NCI-H146 (cell line): ENCODE measurements around the gene SCLY.

Source experiments
- DNase-seq: peaks from one replicate; lab custom pipeline; 2025; lab: John Stamatoyannopoulos, UW

The SCLY gene

DNA sequence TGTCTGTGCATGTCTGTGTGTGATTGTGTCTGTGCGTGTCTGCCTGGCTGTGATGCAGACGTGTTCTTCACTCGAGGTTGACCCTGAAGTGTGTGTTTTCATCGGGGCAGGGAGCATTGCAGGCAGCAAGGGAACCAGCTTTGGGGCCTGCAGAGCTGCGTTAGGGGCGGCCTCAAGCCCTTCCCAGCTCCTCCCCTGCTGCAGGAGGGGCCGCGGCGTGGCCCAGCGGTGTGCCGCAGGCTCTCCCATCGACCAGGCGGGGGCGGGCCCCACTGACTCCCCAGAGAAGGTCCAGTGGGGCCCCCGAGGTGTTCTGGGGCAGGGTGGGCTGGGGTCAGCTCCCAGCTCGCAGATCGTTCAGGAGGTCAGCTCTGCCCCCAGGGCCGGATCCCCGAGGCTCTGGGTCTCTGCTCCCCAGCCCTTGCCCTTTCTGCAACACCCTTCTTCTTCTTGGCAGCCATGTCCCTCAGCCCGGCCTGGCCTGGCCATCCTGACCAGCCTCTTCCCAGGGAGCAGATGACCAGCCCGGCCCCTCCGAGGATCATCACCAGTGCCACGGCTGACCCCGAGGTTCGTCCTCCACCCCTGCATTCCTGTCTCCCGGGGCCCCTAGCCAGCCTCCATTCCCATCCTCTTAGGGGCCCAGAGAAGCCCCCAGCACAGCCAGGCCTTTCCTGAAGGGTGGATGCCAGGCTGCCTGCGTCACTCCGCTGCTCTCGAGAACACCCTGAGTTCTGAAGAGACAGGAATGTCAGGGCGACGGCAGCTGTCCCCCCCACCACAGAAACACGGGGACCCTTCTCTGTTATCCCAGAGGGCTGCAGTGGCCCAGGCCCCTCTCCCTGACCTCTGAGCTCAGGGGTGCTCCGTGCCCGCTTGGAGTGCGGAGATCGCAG lies 66.6 kb downstream of the SCLY start:
- DNase-seq: peak; percentile 42

DNA sequence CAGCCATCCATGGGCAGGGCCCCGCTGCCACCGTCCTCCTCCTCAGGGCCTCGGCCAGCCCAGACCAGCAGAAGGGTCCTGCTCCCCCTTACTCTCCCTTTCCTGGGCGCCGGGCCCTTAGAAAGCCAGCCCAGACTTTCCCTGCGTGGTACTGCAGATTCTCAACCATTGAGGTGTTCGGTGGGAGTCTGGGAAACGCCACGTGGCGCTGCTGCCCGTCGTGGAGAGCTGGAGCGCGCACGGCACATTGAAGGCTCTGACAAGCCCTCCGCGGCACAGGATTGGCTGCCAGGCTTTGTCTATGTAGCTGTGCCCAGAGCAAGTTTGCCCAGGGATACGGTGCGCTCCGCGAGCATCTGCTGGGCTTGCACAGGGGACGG lies 67.2 kb downstream of the SCLY start:
- DNase-seq: no peak

DNA sequence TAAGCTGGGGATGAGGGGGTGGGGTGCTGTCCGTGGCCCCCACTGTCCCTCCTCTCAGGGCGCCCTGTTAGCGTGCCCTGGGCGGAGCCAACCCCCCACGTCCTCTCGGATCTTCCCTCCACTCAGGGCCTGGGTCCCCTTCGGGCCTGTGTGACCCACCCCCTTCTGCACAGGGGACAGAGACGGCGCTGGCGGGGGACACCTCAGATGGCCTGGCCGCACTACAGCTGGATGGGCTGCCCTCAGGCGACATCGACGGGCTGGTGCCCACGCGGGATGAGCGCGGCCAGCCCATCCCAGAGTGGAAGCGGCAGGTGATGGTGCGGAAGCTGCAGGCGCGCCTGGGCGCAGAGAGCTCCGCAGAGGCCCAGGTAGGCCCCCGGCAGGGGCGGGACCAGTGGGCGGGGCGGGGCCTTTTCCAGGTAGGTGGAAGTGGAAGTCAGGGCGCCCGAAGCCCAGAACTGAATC lies 67.8 kb downstream of the SCLY start:
- no peak for DNase-seq

DNA sequence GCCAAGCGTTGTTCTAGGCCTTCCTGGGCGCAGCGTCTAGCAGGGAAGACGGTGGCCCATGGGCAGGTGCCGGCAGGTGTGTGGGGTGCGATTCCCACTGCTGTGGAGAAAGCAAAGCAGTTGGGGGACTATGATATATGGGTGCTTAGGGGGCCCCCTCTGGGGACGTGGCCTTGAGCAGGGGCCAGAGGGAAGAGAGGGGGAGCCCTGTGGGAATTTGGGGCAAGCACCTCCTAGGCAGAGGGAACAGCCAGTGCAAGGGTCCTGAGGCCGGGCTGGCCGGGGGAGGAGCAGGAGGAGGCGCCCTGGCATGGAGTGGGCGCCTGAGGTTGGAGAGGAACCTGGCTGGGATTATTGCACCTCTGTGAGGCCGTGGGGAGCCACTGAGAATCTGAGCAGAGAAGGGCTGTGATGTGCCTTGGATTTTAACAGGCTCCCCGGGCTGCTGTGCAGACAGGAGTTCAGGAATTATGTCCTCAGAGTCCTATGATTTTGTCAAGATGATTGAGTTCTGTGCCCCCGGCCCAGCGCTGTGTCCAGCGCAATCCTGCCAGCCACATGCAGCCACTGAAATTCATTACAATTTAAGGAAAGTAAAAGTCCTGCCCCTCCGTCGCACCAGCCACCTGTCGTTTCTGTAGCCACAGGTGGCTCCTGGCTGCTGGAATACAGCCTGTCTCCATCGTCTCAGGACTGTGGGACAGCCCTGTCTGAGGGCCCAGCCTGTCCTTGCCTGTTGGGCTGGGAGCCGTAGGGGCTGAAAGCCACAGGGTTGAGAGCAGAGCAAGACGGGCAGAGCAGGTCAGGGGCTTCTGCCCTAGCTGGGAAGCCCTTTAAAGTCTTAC lies 68.6 kb downstream of the SCLY start:
- no peak for DNase-seq

DNA sequence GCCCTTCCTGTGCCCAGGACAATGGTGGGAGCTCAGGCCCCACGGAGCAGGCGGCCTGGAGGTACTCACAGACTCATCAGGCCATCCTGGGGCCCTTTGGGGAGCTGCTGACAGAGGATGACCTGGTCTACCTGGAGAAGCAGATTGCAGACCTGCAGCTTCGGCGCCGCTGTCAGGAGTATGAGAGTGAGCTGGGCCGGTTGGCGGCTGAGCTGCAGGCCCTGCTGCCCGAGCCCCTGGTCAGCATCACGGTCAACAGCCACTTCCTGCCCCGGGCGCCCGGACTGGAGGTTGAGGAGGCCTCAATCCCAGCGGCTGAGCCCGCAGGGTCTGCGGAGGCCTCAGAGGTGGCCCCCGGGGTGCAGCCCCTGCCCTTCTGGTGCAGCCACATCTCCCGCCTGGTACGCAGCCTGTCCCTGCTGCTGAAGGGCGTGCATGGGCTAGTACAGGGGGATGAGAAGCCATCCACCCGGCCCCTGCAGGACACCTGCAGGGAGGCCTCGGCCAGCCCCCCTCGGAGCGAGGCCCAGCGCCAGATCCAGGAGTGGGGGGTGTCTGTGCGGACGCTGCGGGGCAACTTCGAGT lies 69.4 kb downstream of the SCLY start:
- DNase-seq: no peak

DNA sequence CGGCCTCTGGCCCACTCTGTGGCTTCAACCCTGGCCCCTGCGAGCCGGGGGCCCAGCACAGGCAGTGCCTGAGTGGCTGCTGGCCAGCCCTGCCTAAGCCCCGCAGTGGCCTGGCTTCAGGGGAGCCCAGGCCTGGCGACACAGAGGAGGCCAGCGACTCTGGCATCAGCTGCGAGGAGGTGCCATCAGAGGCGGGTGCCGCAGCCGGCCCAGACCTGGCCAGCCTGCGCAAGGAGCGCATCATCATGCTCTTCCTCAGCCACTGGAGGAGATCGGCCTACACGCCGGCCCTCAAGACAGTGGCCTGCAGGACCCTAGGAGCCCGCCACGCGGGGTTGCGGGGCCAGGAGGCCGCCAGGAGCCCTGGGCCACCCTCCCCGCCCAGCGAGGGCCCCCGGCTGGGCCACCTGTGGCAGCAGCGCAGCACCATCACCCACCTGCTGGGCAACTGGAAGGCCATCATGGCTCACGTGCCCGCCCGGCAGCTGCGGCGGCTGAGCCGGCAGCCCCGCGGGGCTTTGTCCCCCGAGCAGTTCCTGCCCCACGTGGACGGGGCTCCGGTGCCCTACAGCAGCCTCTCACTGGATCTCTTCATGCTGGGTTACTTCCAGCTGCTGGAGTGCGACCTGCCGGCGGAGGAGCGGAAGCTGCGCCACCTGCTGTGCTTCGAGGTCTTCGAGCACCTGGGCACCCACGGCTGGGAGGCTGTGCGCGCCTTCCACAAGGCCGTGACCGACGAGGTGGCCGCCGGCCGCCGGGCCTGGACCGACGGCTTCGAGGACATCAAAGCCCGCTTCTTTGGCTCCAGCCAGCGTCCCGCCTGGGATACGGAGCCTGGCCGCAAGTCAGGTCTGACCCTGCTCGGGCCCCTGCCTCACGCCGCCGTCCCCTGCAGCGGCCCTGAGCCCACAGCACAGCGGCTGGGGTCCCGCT lies 70.2 kb downstream of the SCLY start:
- peak; percentile 28 for DNase-seq

DNA sequence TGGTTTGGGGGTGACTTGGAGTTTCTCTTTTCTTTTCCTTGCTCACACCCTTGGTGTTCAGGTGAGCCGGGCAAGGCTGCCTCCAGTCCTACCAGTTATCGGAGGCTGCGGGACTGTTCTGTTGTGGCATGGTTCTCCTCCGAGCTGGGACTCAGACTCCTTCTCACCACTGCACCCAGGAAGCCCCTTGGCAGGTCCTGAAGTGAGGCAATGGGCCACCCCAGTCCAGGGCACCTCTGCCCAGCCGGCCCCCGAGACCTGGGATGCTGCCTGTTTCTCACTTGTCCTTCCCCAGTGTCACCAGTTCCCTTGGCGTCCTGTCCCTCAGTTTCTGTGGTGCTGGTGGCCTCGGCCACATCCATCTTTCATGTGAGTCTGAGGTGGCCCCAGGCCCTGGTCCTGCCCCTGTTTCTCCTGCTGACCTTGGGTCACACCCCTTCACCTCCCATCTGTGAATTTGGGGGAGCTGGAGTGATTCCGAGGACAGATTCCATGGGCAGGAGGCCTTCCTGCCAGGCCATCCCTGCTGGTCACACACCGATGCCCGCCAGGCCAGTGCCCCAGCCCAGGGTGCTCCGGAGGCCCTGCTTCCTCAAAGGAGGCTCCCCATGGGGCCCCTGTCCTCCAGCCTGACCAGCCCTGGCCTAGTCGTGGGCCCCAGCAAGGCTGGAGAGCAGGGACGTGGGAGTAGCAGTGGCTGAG lies 71.1 kb downstream of the SCLY start:
- DNase-seq: no peak

DNA sequence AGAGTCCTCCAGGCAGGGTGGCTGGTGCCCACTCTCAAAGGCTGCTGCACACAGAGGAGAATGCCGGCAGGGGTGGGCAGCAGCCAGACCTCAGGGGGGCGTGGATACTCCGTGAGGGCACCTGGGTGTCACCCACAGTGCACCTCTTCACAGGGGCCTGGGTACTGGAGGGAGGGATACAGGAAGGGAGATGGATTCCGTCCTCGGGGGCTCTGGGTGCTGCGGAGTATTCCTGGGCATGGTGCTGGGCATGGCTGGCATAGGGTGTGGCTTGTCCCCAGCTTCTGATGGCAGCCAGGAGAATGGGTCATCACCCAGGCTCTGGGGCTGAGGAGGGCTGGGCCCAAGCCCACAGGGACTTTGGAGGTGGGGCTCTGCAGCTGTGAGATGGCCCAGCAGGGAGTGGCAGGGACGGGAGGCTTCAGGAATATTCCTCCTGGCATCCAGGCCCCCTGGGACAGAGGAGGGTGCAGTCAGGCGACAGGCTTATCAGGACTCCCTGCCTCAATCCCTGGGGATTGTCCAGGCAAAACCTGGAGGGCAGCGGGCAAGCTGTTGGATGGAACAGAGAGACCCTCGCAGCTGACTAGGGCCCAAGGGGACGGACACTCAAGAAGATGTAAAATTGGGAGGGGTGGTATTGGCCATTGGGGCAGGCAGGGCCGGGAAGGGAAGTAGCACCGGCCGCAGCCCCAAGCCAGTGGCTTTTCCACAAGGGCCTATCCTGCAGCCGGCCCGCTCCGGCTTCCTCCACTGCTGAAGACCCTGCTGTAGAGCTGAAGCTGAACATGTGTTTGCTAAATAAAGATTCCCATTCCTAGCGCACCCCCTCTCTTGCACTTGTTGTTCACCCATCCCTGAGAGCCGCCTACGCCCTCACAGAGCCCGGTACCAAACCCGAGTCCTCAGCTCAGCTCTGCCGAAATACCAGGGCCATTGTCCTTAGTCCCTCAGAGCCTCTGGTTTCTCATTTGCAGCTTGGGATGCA lies 72.0 kb downstream of the SCLY start:
- no peak for DNase-seq

DNA sequence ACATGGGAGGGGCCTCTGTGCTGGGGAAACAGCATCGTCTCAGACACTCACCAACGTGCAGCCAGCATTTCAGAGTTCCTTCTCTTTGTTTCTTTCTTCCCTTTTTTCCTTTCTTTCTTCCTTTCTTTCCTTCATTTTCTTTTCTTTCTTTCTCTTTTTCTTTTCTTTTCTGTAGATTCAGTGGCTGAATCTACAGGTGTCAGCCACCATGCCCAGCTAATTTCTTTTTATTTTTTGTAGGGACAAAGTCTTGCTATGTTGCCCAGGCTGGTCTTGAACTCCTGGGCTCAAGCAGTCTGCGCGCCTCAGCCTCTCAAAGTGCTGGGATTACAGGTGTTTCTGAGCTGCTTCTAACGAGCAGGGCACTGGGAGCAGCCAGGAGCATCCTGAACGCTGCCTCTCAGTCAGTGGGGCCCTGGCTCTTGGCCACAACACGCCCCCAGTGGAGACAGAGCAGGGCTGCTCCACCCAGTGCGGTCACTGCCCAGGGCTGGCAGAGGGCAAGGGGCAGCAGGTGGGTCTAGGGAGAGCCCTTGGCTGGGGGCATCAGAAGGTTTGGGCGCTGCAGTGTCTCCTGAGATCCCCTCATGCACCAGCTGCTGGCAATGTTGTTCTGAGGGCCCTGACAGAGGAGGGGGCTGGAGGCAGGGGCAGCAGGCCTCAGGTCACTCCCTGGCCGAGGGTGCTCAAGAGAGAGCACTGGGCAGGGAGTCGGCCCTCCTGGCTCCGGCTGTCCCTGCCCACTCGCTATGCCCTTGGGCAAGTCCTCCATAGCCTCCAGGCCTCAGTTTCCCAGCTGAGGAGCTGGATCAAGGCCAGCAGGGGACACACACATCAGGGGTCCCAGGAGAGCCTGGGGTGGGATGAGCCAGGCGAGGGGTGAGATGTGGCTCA lies 72.9 kb downstream of the SCLY start:
- no peak for DNase-seq

DNA sequence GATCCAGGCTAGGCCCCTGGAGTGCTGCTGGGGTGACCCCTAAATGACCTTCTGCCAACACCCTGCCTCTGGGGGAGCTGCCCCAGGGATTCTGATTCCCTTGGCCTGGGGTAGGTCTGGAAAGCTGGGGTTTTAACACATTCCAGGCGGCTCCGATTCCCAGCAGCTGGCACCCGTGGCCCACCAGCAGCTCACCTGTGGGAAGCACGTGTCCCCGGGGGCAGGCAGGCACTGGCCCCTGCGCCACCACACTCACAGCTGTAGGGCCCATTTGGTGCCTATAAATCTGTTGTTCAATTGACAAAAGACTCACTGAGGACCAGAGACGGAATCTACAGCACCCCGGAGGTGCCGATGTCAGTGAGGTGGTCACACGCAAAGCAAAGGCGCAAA lies 73.6 kb downstream of the SCLY start:
- DNase-seq: no peak

DNA sequence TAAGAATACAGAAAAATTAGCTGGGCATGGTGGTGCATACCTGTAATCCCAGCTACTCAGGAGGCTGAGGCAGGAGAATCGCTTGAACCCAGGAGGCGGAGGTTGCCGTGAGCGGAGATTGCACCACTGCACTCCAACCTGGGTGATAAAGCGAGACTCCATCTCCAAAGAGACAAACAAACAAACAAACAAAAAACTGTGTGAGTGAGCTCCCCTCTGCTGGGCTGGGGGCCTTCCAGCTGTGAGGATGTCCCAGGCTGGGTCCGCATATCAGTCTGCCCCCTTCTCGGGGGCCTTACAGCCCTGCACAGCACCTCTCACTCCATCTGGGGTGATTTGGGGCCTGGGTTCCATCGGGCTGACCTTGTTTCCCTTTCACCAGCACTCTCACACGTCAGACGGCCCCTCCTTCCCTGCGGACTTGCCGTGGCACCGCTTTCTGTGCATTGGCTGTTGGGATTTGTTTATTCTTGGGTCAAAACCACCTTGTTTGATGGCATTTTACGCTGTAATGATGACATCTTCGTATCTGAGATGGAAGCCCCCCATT lies 74.9 kb downstream of the SCLY start:
- no peak for DNase-seq

DNA sequence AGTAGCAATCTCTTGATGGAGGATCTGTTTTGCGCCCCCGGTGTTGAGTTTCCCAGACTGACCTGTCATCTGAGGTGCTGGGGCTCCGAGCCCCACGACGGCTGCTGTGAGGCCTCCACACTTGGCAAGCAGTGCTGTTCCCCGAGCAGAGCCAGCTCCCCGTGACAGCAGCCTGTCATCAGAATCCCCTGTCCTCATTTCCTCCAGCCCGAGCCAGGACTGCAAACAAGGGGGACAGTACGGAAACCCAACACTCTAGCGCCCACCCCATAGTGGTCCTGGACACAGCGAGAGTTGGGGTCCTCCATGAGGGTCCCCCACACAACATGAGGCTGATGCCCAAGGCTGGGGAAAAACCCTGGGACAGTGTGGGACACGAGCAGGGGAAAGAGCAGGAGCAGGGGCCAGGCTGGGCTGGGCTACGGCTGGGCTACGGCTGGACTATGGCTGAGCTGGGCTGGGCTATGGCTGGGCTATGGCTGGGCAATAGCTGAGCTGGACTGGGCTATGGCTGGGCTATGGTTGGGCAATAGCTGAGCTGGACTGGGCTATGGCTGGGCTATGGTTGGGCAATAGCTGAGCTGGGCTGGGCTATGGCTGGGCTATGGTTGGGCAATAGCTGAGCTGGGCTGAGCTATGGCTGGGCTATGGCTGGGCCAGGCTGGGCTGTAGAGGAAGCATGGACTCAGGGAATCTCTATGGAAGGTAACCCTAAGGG lies 76.2 kb downstream of the SCLY start:
- no peak for DNase-seq

DNA sequence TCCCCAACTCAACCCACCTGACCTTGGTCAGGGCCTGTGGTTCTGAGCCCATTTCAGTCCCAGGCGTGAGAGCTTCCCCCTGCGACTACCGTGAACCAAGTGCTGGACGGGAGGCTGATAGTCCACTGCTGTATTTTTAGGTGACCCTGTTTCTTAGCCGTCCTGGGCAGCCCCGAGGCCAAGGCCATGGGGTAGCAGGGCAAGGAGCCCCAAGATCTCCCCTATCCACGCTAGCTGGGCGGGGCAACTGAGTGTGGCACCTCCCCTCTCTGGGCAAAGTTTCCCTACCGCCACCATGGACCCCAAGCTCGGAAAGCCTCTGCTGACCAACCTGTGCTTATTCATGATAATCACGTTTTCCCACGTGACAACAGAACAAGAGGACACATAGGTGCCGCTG lies 77.1 kb downstream of the SCLY start:
- DNase-seq: no peak

DNA sequence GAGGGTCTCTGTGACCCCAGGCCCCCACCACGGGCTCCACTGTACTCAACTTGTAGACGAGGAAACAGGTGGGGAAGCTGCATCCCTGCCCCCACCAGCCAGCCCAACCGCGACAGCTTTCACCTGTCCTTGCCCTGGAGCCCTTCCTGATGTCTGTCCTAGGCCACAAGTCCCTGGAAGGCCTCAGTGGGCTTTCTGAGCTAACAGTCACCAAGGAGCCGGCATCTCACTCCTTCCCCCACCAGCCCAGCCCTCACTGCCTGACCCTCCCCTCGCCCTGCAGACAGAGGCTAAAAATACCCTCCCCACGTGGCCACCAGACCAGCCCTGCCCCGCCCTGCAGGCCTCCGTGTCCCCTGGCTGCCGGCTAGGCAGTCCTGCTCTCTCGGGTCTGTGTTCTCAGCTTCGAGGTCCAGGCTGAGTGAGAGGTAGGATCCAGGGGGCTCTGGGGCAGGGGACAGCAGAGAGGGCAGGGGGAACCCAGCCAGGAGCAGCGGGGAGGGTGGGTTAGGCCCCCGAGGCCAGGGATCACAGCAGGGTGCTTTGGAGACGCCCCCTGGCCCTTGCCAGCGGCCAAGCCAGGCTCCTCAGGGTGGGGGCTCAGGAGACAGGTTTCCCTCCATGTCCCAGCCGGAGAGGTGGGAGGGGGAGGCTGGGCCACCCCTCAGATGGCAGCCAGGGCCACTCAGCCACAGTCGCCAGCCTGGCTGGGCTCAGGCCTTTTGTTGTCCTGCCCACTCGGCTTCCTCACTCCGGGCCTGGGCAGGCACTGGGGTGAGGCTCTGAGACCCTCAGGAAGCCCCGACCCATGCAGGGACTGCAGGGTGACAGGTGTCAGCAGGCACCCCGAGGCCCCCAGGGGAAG lies 77.8 kb downstream of the SCLY start, which contains the start of gene KLHL30:
Gene KLHL30, plus strand, starts transcription at position 338 of the 865 bp plus-strand sequence. CDS start 2,087 bp downstream, outside the sequence.
- DNase-seq: no peak

DNA sequence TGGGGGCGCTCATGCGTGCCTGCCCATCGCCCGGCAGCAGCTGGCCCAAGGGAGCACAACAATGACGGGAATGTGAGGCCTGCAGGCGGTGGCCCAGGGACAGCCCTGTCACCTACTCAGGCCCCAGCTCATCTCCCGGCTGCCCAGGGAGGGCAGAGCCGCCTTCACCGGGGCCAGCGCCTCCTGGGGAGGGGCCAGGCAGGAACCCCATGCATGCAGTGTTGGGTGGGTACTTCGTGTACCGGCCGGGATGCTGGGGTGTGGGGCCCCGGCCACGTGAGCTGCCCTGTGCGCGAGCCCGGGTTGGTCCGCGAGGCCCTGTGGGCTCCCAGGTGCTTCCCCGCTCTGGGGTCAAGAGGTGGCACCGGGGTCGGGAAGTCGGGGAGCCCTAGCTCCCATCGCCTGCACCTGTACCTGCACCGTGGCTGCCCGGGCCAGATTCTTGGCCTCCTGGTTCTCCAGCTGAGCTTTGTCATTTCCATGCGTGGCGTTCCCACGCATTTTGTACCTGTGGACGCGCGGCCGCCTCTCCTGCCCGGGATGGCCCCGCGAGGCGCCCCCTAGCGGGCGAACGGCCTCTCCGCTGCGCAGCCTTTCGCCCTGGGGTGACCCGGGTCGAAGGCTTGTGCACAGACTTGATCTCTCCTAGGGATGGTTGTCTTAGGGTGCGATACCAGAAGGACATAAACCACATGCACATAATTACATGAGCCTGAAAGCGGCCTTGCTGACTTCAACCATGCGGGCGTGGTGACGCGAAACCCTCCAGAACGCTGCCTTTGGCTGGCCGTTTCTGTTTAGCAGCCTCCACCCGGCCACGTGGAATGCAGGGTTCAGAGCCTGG lies 78.6 kb downstream of the SCLY start:
- DNase-seq: no peak

DNA sequence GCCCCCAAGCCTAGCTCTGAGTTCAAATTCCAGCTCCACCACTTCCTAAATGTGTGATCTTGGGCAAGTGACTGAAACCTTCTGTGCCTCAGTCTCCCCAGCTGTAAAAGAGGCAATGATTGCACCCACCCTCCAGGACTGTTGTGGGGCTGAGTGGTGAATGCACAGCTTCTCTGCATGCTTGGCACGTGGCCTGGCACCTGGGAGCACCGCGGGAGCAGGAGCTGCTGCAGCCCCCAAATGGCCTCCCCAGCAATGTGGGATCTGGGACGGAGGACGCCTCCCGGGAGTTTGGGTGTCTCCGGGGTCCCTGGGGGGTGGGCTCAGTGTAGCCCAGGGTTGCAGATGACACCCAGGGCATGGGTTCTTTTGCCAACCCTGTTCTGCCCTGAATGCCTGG lies 79.2 kb downstream of the SCLY start:
- no peak for DNase-seq
